SK-N-SH (cell line): ENCODE measurements around the gene GPRC5C.

Experiments used
- FOXM1 ChIP-seq: IDR thresholded peaks from 2 replicates; pipeline ENCODE4 v1.4.0; 2012; ENCODE audit warnings: low read depth, mild to moderate bottlenecking
- TCF12 ChIP-seq: IDR thresholded peaks from 2 replicates; pipeline ENCODE4 v1.4.0; 2012
- TF ChIP-seq, protein P1 (sequence below): fragments of 200-600 bp; sonication (generic); IDR thresholded peaks from 2 replicates; pipeline ENCODE4 v1.6.1; 2017; ENCODE audit warnings: antibody characterized with exemption, mild to moderate bottlenecking, moderate library complexity
- TF ChIP-seq, protein P2 (sequence below): fragments of 150-350 bp; IDR thresholded peaks from 2 replicates; pipeline ENCODE4 v1.6.1; 2016; ENCODE audit warnings: mild to moderate bottlenecking, low read depth, low read length

DNA sequence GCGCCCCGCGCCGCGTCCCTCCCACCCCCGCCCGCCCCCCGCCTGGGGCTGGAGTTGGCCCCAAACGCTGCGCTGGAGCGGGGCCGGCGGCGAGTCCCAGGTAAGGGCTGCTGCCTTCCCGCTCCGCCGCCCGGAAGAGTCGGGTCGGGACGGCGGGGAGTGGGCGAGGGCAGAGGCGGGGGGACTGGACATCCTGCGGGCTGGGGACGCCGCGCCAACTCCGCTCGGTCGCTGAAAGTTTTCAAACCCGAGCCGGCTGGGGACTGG lies 469 bp downstream of the GPRC5C start:
- no peak for TF ChIP-seq TCF12
- TF ChIP-seq, protein P1, sequence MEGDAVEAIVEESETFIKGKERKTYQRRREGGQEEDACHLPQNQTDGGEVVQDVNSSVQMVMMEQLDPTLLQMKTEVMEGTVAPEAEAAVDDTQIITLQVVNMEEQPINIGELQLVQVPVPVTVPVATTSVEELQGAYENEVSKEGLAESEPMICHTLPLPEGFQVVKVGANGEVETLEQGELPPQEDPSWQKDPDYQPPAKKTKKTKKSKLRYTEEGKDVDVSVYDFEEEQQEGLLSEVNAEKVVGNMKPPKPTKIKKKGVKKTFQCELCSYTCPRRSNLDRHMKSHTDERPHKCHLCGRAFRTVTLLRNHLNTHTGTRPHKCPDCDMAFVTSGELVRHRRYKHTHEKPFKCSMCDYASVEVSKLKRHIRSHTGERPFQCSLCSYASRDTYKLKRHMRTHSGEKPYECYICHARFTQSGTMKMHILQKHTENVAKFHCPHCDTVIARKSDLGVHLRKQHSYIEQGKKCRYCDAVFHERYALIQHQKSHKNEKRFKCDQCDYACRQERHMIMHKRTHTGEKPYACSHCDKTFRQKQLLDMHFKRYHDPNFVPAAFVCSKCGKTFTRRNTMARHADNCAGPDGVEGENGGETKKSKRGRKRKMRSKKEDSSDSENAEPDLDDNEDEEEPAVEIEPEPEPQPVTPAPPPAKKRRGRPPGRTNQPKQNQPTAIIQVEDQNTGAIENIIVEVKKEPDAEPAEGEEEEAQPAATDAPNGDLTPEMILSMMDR: no peak
- TF ChIP-seq FOXM1: no peak
- TF ChIP-seq, protein P2, sequence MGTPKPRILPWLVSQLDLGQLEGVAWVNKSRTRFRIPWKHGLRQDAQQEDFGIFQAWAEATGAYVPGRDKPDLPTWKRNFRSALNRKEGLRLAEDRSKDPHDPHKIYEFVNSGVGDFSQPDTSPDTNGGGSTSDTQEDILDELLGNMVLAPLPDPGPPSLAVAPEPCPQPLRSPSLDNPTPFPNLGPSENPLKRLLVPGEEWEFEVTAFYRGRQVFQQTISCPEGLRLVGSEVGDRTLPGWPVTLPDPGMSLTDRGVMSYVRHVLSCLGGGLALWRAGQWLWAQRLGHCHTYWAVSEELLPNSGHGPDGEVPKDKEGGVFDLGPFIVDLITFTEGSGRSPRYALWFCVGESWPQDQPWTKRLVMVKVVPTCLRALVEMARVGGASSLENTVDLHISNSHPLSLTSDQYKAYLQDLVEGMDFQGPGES: no peak
